DMS 273 (cell line): ENCODE data around the gene USP32.
"Not testable (repeated sequence)": the region's sequence is repeated elsewhere in the genome, so short reads cannot be mapped to it uniquely, and the experiment has no call there.

ENCODE experiments used
- DNase-seq: peaks from one replicate; lab custom pipeline; 2025; ENCODE audit not compliant: unreplicated experiment; lab: John Stamatoyannopoulos, UW

USP32 gene

DNA sequence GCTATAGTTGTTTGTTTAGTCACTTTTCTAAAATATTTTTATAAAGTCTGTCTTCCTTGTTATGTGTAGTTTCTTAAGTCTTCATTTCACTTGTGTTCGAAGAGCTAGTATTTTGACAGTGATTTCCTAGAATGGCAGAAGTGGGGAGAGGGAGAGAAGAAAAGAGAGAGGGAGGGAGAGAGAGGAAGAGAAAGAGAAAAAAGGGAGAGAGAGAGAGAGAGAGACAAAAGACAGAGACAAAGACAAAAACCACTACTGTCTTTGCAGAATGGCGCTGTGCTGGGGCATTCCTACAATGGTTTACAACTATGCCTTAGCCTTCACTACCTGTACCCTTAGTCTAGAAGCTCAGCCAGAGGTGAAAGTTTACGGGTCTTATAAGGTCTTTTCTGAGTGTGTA lies 151.6 kb downstream of the USP32 start:
- DNase-seq: no peak

DNA sequence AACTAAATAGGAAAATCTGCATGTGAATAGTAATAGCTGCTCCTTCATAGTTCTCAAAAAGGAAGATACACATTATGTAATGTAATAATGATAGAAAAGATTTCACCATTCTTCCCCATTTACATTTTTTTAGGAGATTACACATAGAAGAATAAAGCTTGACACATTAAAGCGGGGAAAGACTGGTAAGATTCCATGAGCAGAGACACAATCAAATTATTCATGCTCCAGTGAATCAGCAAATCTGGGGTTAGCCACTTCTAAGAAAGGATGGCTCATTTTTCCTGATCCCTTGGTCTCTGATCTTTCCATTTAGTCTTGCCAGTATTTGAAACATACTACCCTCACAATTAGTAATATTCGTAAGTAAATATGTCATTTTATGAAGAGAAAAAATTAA lies 160.2 kb downstream of the USP32 start:
- DNase-seq: peak; percentile 8

DNA sequence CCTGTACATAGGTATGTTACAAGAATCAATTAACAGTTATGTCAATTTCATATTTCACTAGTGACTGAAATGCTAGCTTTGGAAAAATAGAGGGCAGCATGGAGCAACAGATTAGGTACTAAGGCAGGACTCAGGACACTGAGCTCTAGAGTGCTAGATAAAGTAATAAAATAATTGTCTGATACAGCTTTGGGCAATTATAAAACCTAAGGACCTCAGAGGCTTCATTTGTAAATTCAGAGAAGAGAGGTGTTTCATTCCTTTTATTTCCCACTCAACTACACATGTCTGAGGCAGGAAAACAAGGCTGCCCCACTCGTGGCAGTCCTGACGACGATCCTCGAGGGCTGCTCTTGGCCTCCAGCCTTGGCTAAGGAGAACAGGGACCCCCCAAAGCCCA lies 160.7 kb downstream of the USP32 start:
- peak; percentile 49 for DNase-seq

DNA sequence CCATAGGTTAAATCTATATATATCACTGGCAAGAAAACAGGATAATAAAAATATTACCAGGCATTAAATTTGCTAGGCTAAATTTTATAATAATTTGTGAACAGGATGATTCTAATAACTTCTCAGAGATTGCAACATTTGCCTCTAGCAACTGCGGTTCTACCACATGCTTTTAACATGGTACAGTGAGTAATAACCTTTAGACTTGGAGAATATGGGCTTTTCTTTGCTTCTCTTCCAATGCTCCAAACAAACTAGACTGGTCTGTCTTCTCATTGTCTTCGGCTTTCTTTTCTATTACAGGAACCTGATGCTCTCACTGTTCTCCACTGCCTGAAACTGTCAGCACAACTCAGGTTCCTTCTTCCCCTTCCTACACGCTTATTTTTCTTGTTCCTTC lies 161.6 kb downstream of the USP32 start:
- no peak for DNase-seq

DNA sequence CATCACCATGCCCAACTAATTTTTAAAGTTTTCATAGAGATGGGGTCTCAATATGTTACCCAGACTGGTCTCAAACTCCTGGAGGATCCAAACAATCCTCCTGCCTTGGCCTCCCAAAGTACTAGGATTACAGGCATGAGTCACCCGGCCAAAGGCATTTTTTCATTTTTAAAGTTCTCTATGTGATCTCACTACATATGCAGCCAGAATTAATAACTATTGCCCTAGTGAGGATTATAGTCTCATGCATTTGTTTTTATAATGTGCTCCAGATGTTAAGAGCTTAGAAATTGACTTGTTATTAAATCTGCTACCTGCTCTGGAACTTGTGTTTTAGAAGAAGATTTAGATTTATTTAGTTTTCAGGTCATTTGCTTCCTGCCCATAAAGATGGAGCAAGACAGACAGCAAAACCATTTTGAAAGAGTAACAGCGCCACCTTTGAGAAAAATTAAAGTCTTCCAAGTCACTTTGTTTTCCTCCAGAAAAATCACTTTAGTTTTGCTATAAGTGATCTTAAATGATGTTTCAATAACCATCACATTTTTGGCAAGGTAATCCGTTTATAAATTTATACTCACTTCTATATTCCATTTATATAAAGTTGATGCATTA lies 162.6 kb downstream of the USP32 start:
- peak; percentile 34 for DNase-seq

DNA sequence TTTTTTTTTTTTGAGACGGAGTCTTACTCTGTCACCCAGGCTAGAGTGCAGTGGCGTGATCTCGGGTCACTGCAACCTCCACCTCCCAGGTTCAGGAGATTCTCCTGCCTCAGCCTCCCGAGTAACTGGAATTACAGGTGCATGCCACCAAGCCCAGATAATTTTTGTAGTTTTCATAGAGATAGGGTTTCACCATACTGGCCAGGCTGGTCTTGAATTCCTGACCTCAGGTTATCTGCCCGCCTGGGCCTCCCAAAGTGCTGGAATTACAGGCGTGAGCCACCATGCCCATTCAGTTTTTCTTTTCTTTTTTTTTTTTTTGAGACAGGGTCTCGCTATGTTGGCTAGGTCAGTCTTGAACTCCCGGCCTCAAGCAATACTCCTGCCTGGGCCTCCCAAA lies 164.7 kb downstream of the USP32 start:
- DNase-seq: not testable (repeated sequence)

DNA sequence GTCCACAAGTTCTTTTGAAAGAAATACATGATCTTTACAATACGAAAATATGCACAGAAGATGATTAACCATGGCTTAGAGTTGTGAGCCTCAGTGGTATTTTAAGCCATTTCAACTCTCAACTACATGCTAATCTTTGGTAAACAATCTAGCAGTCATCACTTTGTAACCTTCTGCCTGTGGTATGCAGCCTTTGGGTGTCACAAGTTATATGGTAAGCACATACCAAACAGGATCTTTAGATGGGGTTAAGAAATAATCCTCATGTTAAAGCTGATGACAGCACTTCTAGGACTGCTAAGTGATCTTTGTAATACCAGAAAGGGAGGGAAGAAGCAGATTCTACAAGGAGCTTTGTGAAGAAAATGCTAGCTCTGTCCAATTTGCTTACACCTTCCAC lies 167.9 kb downstream of the USP32 start:
- no peak for DNase-seq

DNA sequence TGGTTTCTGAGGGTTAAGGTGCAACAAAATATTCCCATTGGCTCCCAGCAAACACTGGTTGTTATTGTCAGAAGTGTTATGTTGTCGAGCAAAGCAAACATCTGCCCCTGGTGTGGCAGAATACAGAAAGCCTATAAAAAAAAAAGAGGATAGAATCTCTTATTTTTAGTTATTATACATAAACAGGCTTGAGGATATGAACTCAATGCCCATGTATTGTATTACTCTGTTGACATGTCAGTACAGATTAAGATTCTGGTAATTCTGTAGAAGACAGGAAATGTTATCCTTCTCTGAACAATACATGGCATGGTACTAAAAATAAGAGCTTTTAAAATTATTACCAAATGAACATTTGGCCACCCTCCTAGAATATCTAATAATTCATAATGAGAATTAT lies 168.5 kb downstream of the USP32 start:
- DNase-seq: no peak

DNA sequence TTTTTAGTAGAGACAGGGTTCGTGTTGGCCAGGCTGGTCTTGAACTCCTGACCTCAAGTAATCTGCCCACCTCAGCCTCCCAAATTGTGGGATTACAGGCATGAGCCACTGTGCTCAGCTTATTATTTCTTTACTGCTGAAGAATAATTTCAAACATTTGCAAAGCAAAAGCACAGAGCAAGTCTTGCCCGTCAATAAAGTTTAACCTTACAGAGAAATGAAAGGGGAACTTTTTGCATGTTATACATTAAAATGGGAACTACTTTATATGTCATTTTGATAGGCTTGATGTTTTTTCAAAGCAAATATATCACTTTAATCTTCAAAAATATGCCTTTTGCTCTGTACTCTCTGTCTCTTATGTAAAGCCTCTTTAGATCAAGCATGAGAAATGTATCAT lies 173.2 kb downstream of the USP32 start:
- not testable (repeated sequence) for DNase-seq

DNA sequence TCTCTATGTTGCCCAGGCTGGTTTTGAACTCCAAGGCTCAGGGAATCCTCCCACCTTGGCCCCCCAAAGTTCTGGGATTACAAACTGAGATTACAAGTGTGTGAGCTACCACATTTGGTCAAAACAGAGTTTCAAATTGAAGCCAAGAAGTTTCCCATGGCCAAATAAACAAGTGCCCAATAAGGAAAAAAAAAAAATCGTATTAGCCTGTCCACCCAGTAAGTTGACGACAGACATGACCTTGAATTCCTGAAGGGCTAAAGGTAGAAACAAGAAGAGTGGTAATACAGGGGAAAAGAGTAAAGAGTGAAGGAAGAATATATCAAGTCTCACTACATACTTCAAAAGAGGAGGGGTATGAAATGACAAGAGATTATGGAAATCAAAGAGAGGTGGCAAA lies 176.0 kb downstream of the USP32 start:
- not testable (repeated sequence) for DNase-seq

DNA sequence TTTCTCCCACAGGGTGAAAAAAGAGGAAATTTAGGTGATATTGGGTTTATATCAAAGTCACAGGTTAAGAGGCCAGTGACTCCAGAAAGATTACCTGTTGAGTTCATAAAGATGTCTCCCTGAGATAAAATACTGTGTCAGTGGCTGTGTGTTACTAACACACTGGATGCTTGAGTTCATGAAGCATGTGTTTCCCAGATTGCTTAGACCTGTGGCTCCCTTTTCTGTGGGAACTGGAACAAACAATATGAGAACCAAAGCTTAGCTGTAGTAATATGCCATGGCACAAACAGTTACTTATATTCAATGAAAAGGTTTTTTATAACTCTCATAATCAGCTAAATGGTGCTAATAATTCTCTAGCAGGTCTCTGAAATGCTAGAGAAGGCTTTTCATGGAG lies 180.7 kb downstream of the USP32 start:
- not testable (repeated sequence) for DNase-seq

DNA sequence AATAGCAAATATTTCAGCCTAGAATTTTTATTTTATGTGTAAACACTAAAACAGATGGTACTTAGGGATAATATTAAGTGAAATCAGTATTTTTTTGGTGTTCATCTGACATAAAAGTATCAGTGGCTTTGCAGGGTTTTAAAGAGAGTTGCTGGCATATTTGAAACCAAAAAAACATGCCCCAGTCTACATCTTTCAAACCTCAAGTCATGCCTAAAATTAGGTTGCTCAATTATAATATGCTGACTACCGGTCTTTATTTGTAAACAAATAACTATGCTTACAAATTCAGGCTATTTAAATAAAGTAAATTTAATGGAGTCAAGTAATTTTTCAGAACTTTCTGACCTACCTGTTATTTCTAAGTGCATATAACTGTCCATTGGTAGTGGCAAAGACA lies 183.6 kb downstream of the USP32 start:
- not testable (repeated sequence) for DNase-seq

DNA sequence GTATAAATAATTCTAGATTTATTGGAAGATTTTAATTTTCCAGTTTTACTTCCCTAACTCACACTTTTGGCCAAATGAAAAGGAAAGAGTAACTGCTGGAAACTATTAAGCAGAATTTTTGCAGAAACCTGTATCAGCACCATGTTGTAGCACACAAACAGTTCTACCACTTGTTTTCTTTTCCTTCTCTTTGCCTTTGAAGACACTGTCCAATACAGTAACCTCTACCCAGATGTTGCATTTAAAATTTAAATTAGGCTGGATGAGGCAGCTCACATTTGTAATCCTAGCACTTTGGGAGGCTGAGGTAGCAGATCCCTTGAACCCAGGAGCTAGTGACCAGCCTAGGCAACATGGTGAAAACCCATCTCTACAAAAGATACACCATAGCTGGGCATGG lies 186.2 kb downstream of the USP32 start:
- not testable (repeated sequence) for DNase-seq

DNA sequence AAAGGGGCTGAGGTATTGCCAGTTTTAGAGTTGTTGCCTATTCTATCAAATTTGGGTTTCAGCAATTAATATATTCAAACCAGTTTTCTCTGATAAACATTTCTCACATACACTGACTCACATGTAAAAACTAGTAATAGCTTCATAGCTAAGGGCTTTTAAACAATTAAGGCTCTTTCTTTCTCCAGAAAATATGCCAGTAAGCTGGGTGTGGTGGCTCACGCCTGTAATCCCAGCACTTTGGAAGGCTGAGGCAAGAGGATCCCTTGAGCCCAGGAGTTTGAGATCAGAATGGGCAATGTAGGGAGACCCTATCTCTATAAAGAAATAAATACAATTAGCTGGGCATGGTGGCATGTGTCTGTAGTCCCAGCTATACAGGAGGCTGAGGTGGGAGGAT lies 193.3 kb downstream of the USP32 start:
- DNase-seq: not testable (repeated sequence)

DNA sequence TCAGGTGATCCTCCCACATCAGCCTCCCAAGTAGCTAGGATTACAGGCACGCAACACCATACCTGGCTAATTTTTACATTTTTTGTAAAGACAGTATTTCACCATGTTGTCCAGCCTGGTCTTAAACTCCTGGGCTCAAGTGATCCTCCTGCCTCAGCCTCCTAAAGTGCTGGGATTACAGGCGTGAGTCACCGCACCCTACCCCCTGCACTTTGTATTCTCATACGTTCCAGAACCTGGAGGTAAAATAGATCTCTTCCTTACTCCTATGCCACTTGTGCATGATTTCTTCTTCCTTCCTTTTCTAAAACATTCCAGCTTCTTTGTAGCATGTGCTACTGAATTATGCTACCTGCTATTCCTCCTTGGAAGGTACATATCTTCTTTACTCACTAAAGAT lies 197.8 kb downstream of the USP32 start:
- DNase-seq: not testable (repeated sequence)

DNA sequence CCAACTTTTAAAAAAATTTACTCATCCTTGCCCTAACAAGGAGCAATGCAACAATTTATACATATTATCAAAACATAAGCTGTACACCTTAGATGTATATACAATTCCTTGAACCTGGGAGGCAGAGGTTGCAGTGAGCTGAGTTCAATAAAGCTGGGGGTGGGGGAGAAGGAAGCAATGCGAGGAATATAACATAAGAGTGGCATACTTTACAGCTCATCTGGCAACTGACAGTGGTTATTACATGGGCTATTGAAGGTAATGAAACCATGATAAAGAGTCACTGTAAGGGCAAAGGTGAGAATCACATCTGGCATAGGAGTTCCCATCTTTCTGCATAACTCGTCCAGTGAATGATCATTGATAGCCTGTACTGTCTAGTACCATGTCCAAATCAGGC lies 198.5 kb downstream of the USP32 start:
- no peak for DNase-seq

DNA sequence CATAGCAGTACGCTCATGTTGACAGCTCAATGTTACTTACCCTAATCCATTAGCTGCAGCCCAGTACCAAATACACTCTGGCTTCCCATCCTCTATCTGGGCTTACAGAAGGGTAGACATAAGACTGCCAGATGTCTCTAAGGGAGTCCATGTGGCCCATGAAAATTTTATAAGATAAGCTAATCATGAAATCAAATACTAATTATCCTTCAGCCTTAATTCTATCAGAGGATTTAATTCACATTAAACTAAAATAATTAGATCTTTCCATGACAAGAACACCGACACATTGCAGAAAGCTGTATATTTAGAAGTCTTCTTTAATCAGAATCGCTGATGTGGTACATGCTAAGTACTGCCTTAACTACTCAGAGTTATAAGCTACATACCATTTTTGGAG lies 198.9 kb downstream of the USP32 start:
- not testable (repeated sequence) for DNase-seq

DNA sequence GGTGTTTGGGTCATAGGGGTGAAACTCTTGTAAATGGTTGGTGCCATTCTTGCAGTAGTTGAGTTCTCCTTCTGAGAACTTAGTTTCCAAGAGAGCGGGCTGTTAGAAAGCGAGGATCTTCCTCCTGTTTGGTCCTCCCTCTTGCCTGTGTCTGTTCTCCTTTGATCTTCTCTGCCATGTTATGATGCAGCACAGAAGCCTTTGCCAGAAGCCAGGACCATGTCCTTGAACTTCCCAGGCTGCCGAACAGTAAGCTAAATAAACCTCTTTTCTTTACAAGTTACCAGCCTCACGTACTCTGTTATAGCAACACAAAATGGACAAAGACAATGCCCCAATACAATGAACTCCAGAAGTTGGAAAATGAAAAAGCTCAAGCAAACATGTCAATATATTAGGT lies 201.9 kb downstream of the USP32 start:
- DNase-seq: not testable (repeated sequence)

DNA sequence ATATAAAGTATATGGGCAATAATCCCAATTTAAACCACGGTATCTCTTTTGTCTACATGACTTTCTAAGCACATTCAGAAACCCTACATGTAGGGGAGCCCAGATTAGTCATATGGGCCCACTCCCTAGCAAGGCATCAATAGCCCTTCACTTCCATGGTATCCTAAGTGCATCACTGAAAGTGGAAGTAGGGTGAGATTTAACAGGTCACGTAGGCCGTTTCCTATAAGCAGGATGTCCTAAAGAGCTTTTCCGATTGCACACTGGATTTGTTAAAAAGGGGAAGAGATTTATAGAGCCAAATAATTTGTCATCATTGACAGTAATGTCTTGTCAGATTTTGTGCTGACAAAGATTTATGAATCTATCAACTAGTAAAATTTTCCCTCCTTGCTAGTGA lies 203.2 kb downstream of the USP32 start:
- DNase-seq: no peak

DNA sequence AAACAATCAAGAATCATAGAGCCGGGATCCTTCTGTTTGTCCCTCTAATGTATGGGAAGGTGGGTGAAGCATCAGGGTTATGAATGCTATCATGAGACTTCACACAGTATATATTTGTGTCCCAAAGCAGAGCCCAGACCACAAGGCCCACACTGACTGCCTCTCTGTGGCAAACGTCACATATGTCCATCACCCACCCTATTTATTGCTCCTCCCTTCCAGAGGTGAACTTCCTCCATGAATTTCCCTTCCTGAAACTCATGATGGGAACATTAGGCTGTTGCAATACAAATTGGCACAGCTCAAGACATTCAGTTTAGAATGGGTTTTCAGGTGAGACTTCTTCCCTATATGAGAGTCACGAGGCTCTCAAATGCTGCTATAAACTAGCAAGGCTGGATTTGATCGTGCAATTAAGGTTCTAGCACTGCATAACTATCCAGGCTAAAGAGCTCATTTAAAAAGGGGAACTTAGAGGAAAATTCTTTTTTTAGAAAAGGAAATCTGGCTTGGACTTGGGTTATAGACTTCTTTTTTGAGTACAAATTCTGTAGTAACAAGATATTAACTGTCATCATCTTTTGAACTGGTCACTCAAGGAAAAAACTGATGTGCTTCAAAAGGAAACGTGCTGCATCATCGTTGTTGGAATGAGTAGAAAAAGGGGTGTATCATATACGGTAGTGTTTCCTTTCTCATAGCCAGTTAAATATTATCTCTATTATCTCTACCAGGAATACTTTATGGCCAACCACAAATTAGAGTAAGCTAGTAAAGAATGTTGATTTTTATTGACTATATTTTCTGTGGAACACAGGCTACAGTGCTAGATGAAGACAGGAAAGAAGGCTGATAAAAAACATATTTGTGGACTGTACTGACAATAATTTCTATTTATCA lies 204.8 kb downstream of the USP32 start:
- not testable (repeated sequence) for DNase-seq

DNA sequence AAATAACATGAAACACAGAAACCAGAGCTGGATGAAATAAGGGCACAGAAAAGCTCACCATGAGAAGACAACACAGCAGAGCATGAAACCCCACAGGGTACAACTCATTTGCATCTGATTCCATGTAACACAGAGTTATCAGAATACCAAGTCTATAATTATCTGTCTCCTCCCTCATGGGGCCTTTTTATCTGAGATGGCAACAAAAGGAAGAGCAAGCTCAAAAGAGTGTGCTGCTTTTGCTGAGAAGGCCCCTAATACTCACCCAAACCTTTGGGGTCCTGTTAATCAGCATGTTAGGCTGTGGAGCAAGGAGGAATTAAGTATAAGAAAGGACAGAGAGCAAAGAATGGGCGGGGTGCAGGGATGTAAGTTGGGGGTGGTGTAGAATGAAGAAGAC lies 205.6 kb downstream of the USP32 start:
- not testable (repeated sequence) for DNase-seq

DNA sequence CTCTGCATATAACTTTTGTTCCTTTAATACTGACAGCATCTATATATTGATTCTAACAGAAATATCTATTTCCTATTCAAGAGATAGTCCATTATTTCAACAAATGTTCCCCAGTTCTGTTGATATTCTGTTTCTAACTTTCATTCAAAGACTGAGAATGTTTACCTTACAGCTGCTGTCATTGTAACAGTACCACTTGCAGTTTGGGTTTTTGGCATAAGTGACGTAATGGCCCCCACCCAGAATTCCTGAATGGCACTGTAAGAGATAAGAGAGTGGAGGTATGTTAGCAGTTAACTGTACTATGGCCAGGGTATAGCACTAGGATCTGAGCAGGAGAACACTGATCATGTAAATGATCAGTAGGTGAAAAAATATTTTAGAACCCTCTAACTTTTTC lies 211.6 kb downstream of the USP32 start:
- not testable (repeated sequence) for DNase-seq
